ENCODE results near the gene COL8A1. TPM values are rescaled to one million over a fixed set of nuclear protein-coding genes. Genes with fewer than 3 reads are reported as not detected.

COL8A1 gene
- total RNA-seq, 1 experiment from 2014 or later = 112 TPM

- ChIA-PET POLR2A (interaction anchor here (0.7 to 1.2 kb wide), 4 partner anchors 8 to 1635 kb away, joined by 3 to 8 read pairs (median 3); no protein-coding TSS in a partner anchor), CTCF (interaction anchor here (0.6 to 3.6 kb wide), 11 partner anchors 9 to 1055 kb away, joined by 3 to 21 read pairs (median 4); partner anchors contain the start of gene COL8A1)
- TF ChIP-seq CTCF (IDR thresholded peaks at IDR 0.05; ENCODE audit: unreplicated experiment) = no peak
- DNase-seq (ENCODE audit: unreplicated experiment) = no peak
- Mint-ChIP-seq H3K4me3 (ENCODE audit: unreplicated experiment) (no peak overlapping the region), H3K27me3 (ENCODE audit: insufficient read depth, unreplicated experiment) (no peaks in the 10 kb centered on the region), H3K36me3 (ENCODE audit: insufficient read depth, unreplicated experiment) (peaks cover 52% of the 10 kb centered on the region), H3K4me1 (ENCODE audit: insufficient read depth, unreplicated experiment) (peaks cover 53% of the 10 kb centered on the region), H3K9me3 (ENCODE audit: unreplicated experiment) (no peaks in the 10 kb centered on the region), H3K27ac (ENCODE audit: low read depth, unreplicated experiment) (no peak overlapping the region)
- no TSS peak for BruUV-seq (replicated peaks)
- intact Hi-C loops (cut with micrococcal nuclease) = no loop called here
These were observed 18.2 kb downstream of the COL8A1 start for GRCh38 chr3:99656624-99657023.

GRCh38 chr3:99658274-99658673, 19.9 kb downstream of the COL8A1 start:
- peak overlapping the region; percentile 63 for H3K27ac Mint-ChIP-seq (ENCODE audit: low read depth, unreplicated experiment)
- no peak for TF ChIP-seq CTCF (IDR thresholded peaks at IDR 0.05; ENCODE audit: unreplicated experiment)
- no peaks in the 10 kb centered on the region for H3K27me3 Mint-ChIP-seq (ENCODE audit: insufficient read depth, unreplicated experiment)
- POLR2A ChIA-PET = interaction anchor here (0.9 kb wide), 2 partner anchors 8 to 20 kb away, joined by 3 to 4 read pairs; partner anchors contain the start of gene COL8A1
- H3K4me1 Mint-ChIP-seq (ENCODE audit: insufficient read depth, unreplicated experiment) = peaks cover 54% of the 10 kb centered on the region
- peaks cover 53% of the 10 kb centered on the region for H3K36me3 Mint-ChIP-seq (ENCODE audit: insufficient read depth, unreplicated experiment)
- H3K9me3 Mint-ChIP-seq (ENCODE audit: unreplicated experiment) = no peaks in the 10 kb centered on the region
- CTCF ChIA-PET = interaction anchor here (0.9 to 3.6 kb wide), 3 partner anchors 14 to 29 kb away, joined by 3 to 21 read pairs (median 6); no protein-coding TSS in a partner anchor
- no peak overlapping the region for H3K4me3 Mint-ChIP-seq (ENCODE audit: unreplicated experiment)
- no peak for DNase-seq (ENCODE audit: unreplicated experiment)
- BruUV-seq (replicated peaks) = no TSS peak
- intact Hi-C loops (cut with micrococcal nuclease) = no loop called here

GRCh38 chr3:99659032-99659431, 20.6 kb downstream of the COL8A1 start:
- Mint-ChIP-seq H3K9me3 (ENCODE audit: unreplicated experiment) (no peaks in the 10 kb centered on the region), H3K4me3 (ENCODE audit: unreplicated experiment) (no peak overlapping the region), H3K27me3 (ENCODE audit: insufficient read depth, unreplicated experiment) (no peaks in the 10 kb centered on the region), H3K27ac (ENCODE audit: low read depth, unreplicated experiment) (peak overlapping the region; percentile 63), H3K36me3 (ENCODE audit: insufficient read depth, unreplicated experiment) (peaks cover 49% of the 10 kb centered on the region), H3K4me1 (ENCODE audit: insufficient read depth, unreplicated experiment) (peaks cover 47% of the 10 kb centered on the region)
- TF ChIP-seq CTCF (IDR thresholded peaks at IDR 0.05; ENCODE audit: unreplicated experiment) = no peak
- no TSS peak for BruUV-seq (replicated peaks)
- intact Hi-C loops (cut with micrococcal nuclease) = no loop called here
- POLR2A ChIA-PET = interaction anchor here (0.6 to 1.3 kb wide), 4 partner anchors 9 to 410 kb away, joined by 3 to 4 read pairs (median 3); partner anchors contain the start of gene COL8A1
- DNase-seq (ENCODE audit: unreplicated experiment) = peak; percentile 94
- CTCF ChIA-PET = interaction anchor here (0.9 to 1.5 kb wide), 2 partner anchors 14 to 29 kb away, joined by 3 to 6 read pairs; no protein-coding TSS in a partner anchor

DNA sequence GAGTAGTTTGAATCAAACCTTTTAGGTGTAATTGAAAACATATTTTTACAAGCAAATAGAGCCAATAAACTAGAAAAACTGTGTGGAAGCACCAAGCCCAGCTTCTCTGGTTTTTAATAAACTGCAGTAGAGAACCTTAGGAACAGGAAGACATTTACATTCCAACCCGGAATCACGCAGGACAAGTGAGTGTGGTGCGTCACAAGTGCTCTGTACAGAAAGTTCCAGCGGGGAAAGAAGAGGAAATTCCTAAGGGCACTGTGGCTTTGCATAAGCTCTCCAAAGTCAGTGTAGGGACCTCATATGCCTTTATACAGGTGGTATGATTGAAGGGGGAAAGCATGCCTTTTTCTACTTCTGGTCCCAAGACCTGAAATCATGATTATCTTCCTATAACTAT, 21.6 kb downstream of the COL8A1 start:
- Mint-ChIP-seq H3K27ac (ENCODE audit: low read depth, unreplicated experiment) (peak overlapping the region; percentile 63), H3K9me3 (ENCODE audit: unreplicated experiment) (no peaks in the 10 kb centered on the region)
- no peak for DNase-seq (ENCODE audit: unreplicated experiment)

More for the DNA sequence above, 21.6 kb downstream of the COL8A1 start:
- no TSS peak for BruUV-seq (replicated peaks)
- Mint-ChIP-seq H3K27me3 (ENCODE audit: insufficient read depth, unreplicated experiment) (no peaks in the 10 kb centered on the region), H3K4me3 (ENCODE audit: unreplicated experiment) (no peak overlapping the region), H3K4me1 (ENCODE audit: insufficient read depth, unreplicated experiment) (peaks cover 46% of the 10 kb centered on the region), H3K36me3 (ENCODE audit: insufficient read depth, unreplicated experiment) (peaks cover 45% of the 10 kb centered on the region)
- CTCF ChIA-PET = interaction anchor here (0.7 to 1.5 kb wide), 2 partner anchors 28 to 34 kb away, joined by 3 to 6 read pairs; no protein-coding TSS in a partner anchor
- no peak for TF ChIP-seq CTCF (IDR thresholded peaks at IDR 0.05; ENCODE audit: unreplicated experiment)
- intact Hi-C loops (cut with micrococcal nuclease) = no loop called here
- POLR2A ChIA-PET = interaction anchor here (0.6 to 1.3 kb wide), 6 partner anchors 10 to 158 kb away, joined by 3 to 4 read pairs (median 3); partner anchors contain the start of gene CMSS1
